ENCODE results near the gene SIRT7.

DNA sequence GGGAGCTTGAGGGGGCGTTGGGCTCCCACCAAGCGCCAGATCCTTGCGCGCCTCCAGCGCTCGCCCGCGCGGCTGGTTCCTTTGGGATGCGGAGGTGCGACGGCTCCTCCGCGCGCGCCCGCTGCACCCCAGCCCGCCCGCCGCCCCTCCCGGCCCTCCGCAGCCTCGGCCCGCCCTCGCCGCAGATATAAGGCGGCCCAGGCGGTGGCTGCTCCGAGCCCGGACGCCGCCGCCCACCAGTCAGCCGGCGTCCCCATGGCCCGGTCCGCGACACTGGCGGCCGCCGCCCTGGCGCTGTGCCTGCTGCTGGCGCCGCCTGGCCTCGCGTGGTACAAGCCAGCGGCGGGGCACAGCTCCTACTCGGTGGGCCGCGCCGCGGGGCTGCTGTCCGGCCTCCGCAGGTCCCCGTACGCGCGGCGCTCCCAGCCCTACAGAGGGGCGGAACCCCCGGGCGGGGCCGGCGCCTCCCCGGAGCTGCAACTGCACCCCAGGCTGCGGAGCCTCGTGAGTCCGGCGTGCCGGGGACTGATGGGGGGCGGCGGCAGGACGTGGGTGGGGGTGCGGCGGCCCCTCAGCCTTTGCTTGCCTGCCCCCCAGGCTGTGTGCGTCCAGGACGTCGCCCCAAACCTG, 15.8 kb downstream of the SIRT7 start, which contains the start of gene NPB:
- TF ChIP-seq CTCF (IDR thresholded peaks at IDR 0.05; ENCODE audit: extremely low read depth in 1 of 2, insufficient read depth in 1 of 2, low read depth in 1 of 2, low read length in 2 of 2) (no peak), JUN (IDR thresholded peaks at IDR 0.05; ENCODE audit: borderline replicate concordance, insufficient read depth, insufficient read length, low read depth) (no peak)
